ENCODE data around the gene E2F8.

The E2F8 gene

GRCh38 chr11:19187114-19187832 is 53.5 kb downstream of the E2F8 start:
- no peak for DNase-seq (ENCODE audit: low read depth in 2 of 2)

- DNase-seq (ENCODE audit: low read depth in 2 of 2), result no peak
Observed at GRCh38 chr11:19185516-19186052, 55.2 kb downstream of the E2F8 start.

GRCh38 chr11:19185036-19185435 is 55.7 kb downstream of the E2F8 start:
- DNase-seq (ENCODE audit: low read depth in 2 of 2), result no peak

GRCh38 chr11:19183646-19184045 is 57.1 kb downstream of the E2F8 start:
- no peak for DNase-seq (ENCODE audit: low read depth in 2 of 2)

DNA sequence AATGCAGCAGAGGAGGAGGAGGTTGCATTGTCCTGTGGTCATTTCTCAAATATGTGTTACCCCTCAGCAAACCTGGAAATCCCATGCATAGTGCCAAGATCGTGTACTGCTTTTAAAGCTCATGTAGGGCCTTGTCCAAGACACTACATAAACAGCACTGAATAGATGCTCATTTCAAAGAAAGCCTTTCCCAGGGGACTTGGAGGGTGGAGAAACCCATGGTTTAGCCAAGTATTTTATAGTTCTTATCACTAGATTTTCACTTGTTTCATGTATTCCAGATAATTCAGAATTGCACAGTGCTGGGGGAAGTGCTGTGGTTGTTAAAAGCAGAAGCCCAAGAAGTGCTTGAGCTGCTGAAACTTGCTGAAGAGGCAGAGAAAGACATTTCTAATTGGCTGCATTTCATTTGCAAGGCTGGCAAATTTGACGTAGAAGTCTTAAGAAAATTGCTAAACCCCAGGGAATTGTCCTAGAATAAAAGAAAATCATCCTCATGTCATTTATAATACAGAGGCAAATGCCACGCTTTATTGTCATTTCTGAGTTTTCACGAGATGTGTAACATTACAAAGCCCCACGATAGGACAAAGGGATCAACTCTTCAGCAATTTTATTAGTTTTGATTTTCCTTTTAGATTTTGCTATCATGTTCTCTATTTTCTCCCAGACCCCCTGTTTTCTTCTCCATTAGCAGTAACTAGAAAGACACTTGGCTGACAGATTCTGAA is 59.0 kb downstream of the E2F8 start:
- DNase-seq (ENCODE audit: low read depth in 2 of 2), result no peak

GRCh38 chr11:19176629-19177186 is 64.0 kb downstream of the E2F8 start:
- DNase-seq (ENCODE audit: low read depth in 2 of 2), result no peak

Measured in stimulated activated CD8-positive, alpha-beta memory T cell treated with anti-CD3 and anti-CD28 coated beads, Interleukin-7, amount 100 ng/mL, for 1 hour (primary cell).